ENCODE data around the gene TTF2.

- no peak for TF ChIP-seq POLR2A (IDR thresholded peaks at IDR 0.05)
- TF ChIP-seq, protein P1, sequence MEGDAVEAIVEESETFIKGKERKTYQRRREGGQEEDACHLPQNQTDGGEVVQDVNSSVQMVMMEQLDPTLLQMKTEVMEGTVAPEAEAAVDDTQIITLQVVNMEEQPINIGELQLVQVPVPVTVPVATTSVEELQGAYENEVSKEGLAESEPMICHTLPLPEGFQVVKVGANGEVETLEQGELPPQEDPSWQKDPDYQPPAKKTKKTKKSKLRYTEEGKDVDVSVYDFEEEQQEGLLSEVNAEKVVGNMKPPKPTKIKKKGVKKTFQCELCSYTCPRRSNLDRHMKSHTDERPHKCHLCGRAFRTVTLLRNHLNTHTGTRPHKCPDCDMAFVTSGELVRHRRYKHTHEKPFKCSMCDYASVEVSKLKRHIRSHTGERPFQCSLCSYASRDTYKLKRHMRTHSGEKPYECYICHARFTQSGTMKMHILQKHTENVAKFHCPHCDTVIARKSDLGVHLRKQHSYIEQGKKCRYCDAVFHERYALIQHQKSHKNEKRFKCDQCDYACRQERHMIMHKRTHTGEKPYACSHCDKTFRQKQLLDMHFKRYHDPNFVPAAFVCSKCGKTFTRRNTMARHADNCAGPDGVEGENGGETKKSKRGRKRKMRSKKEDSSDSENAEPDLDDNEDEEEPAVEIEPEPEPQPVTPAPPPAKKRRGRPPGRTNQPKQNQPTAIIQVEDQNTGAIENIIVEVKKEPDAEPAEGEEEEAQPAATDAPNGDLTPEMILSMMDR (IDR thresholded peaks at IDR 0.05): no peak
These were observed 77.2 kb downstream of the TTF2 start for GRCh38 chr1:117137281-117137855.

All from uterus (tissue), 2 donors.